Activated naive CD4-positive, alpha-beta T cell treated with anti-CD3 and anti-CD28 coated beads, Interleukin-2, amount 50 U/mL, for 72 hours (primary cell): ENCODE measurements around the gene SHROOM3. TPM values are rescaled to one million over a fixed set of nuclear protein-coding genes. Genes with fewer than 3 reads are reported as not detected.

ENCODE experiments used
- ATAC-seq, 2 donors: fragments of 150-1000 bp; cut with Tn5 transposase; 2 replicates each; pipeline ENCODE4 v1.10.0; 2021; ENCODE audit warnings: mild to moderate bottlenecking in 2 of 2, moderate library complexity in 2 of 2
- DNase-seq, 2 donors: peaks; one replicate each; pipeline ENCODE4 v3.0.0; 2021 to 2022; ENCODE audit warnings: low spot score in 2 of 2
- H3K27ac Mint-ChIP-seq, 2 donors: one replicate each; pipeline ENCODE4 v1.8.0; 2022; ENCODE audit warnings: mild to moderate bottlenecking in 2 of 2, mixed read lengths in 2 of 2
- H3K36me3 Mint-ChIP-seq, 2 donors: one replicate each; pipeline ENCODE4 v1.8.0; 2022; ENCODE audit warnings: mixed read lengths in 2 of 2
- H3K9me3 Mint-ChIP-seq, 2 donors: one replicate each; pipeline ENCODE4 v1.8.0; 2022; ENCODE audit warnings: mixed read lengths in 2 of 2
- total RNA-seq, 2 donors: library from RNA; stranded (reverse); gene quantifications; one replicate each; pipeline ENCODE4 v1.2.3, GENCODE V29; 2022

SHROOM3 gene
- total RNA-seq, 2 donors from 2014 or later = 0.20 to 0.21 TPM

GRCh38 chr4:76765473-76766183 is 330.6 kb downstream of the SHROOM3 start:
- no peak overlapping the region for H3K27ac Mint-ChIP-seq
- no peak for DNase-seq
- H3K9me3 Mint-ChIP-seq = peaks cover 0 to 4% of the 10 kb centered on the region in 2 donors
- peak in 1 of 2 donors; percentile 55 for ATAC-seq
- H3K36me3 Mint-ChIP-seq = no peaks in the 10 kb centered on the region

GRCh38 chr4:76767983-76768382 is 333.0 kb downstream of the SHROOM3 start:
- DNase-seq = no peak
- Mint-ChIP-seq H3K27ac (no peak overlapping the region), H3K36me3 (no peaks in the 10 kb centered on the region), H3K9me3 (peaks cover 0 to 5% of the 10 kb centered on the region in 2 donors)
- ATAC-seq = no peak

- ATAC-seq = no peak
- no peaks in the 10 kb centered on the region for H3K36me3 Mint-ChIP-seq
- peaks cover 0 to 9% of the 10 kb centered on the region in 2 donors for H3K9me3 Mint-ChIP-seq
- DNase-seq = no peak
- H3K27ac Mint-ChIP-seq = no peak overlapping the region
Measured at GRCh38 chr4:76772498-76773106, 337.6 kb downstream of the SHROOM3 start.

GRCh38 chr4:76773766-76774165 is 338.7 kb downstream of the SHROOM3 start:
- Mint-ChIP-seq H3K9me3 (peaks cover 0 to 9% of the 10 kb centered on the region in 2 donors), H3K27ac (no peak overlapping the region), H3K36me3 (no peaks in the 10 kb centered on the region)
- no peak for DNase-seq
- no peak for ATAC-seq

- peaks cover 0 to 4% of the 10 kb centered on the region in 2 donors for H3K9me3 Mint-ChIP-seq
- H3K36me3 Mint-ChIP-seq = no peaks in the 10 kb centered on the region
- ATAC-seq = no peak
- no peak overlapping the region for H3K27ac Mint-ChIP-seq
- no peak for DNase-seq
Measured at GRCh38 chr4:76779740-76780459, 344.9 kb downstream of the SHROOM3 start.

GRCh38 chr4:76780781-76781697 is 346.0 kb downstream of the SHROOM3 start:
- no peak for ATAC-seq
- no peaks in the 10 kb centered on the region for H3K36me3 Mint-ChIP-seq
- peaks cover 0 to 4% of the 10 kb centered on the region in 2 donors for H3K9me3 Mint-ChIP-seq
- DNase-seq = no peak
- peak overlapping the region in 1 of 2 donors; percentile 63 for H3K27ac Mint-ChIP-seq

- peak in 1 of 2 donors; percentile 70 for ATAC-seq
- DNase-seq = no peak
- H3K9me3 Mint-ChIP-seq = peaks cover 0 to 2% of the 10 kb centered on the region in 2 donors
- no peaks in the 10 kb centered on the region for H3K36me3 Mint-ChIP-seq
- peak overlapping the region in 1 of 2 donors; percentile 63 for H3K27ac Mint-ChIP-seq
Measured at GRCh38 chr4:76781698-76782595, 346.9 kb downstream of the SHROOM3 start.

GRCh38 chr4:76782837-76783236 is 347.8 kb downstream of the SHROOM3 start:
- no peak for DNase-seq
- H3K9me3 Mint-ChIP-seq = no peaks in the 10 kb centered on the region
- no peak for ATAC-seq
- no peaks in the 10 kb centered on the region for H3K36me3 Mint-ChIP-seq
- no peak overlapping the region for H3K27ac Mint-ChIP-seq

GRCh38 chr4:76783836-76784235 is 348.8 kb downstream of the SHROOM3 start:
- ATAC-seq (no peak), DNase-seq (no peak)
- Mint-ChIP-seq H3K9me3 (peaks cover under 1 to 1% of the 10 kb centered on the region in 2 donors), H3K27ac (no peak overlapping the region), H3K36me3 (no peaks in the 10 kb centered on the region)

GRCh38 chr4:76784237-76784636 is 349.2 kb downstream of the SHROOM3 start:
- H3K9me3 Mint-ChIP-seq = peaks cover 5% of the 10 kb centered on the region in 2 donors
- ATAC-seq = no peak
- no peak overlapping the region for H3K27ac Mint-ChIP-seq
- DNase-seq = no peak
- H3K36me3 Mint-ChIP-seq = no peaks in the 10 kb centered on the region

- peak in 1 of 2 donors; percentile 41 for ATAC-seq
- DNase-seq = no peak
- Mint-ChIP-seq H3K36me3 (peaks cover 0 to 7% of the 10 kb centered on the region in 2 donors), H3K9me3 (peaks cover 7 to 10% of the 10 kb centered on the region in 2 donors), H3K27ac (no peak overlapping the region)
Measured at GRCh38 chr4:76787898-76788297, 352.9 kb downstream of the SHROOM3 start.

- ATAC-seq (no peak), DNase-seq (no peak)
- Mint-ChIP-seq H3K36me3 (peaks cover 0 to 7% of the 10 kb centered on the region in 2 donors), H3K27ac (no peak overlapping the region), H3K9me3 (peaks cover 7 to 10% of the 10 kb centered on the region in 2 donors)
Measured at GRCh38 chr4:76790377-76790776, 355.3 kb downstream of the SHROOM3 start.

- DNase-seq (no peak), ATAC-seq (no peak)
- H3K9me3 Mint-ChIP-seq = peaks cover 7 to 10% of the 10 kb centered on the region in 2 donors
- no peak overlapping the region for H3K27ac Mint-ChIP-seq
- H3K36me3 Mint-ChIP-seq = peaks cover 0 to 7% of the 10 kb centered on the region in 2 donors
Measured at GRCh38 chr4:76791479-76791878, 356.4 kb downstream of the SHROOM3 start.

GRCh38 chr4:76792418-76792817 is 357.4 kb downstream of the SHROOM3 start:
- Mint-ChIP-seq H3K9me3 (peaks cover 7 to 10% of the 10 kb centered on the region in 2 donors), H3K27ac (no peak overlapping the region), H3K36me3 (peaks cover 0 to 7% of the 10 kb centered on the region in 2 donors)
- ATAC-seq (no peak), DNase-seq (no peak)

GRCh38 chr4:76795243-76795642 is 360.2 kb downstream of the SHROOM3 start:
- H3K9me3 Mint-ChIP-seq = no peaks in the 10 kb centered on the region
- ATAC-seq (no peak), DNase-seq (no peak)
- no peak overlapping the region for H3K27ac Mint-ChIP-seq
- peaks cover 0 to 3% of the 10 kb centered on the region in 2 donors for H3K36me3 Mint-ChIP-seq
